Activated T-helper 1 cell treated with Interleukin-2 at 50 U/mL for 16 hours (primary cell): ENCODE data around the gene PIWIL4.
"Not testable (repeated sequence)": the region's sequence is repeated elsewhere in the genome, so short reads cannot be mapped to it uniquely, and the experiment has no call there.

Experiments used
- DNase-seq: peaks from one replicate; pipeline ENCODE4 v3.0.0-alpha.2; 2020; ENCODE audit warnings: low read depth

Gene PIWIL4

GRCh38 chr11:94638902-94639373 lies 71.8 kb downstream of the PIWIL4 start:
- DNase-seq: no peak

DNA sequence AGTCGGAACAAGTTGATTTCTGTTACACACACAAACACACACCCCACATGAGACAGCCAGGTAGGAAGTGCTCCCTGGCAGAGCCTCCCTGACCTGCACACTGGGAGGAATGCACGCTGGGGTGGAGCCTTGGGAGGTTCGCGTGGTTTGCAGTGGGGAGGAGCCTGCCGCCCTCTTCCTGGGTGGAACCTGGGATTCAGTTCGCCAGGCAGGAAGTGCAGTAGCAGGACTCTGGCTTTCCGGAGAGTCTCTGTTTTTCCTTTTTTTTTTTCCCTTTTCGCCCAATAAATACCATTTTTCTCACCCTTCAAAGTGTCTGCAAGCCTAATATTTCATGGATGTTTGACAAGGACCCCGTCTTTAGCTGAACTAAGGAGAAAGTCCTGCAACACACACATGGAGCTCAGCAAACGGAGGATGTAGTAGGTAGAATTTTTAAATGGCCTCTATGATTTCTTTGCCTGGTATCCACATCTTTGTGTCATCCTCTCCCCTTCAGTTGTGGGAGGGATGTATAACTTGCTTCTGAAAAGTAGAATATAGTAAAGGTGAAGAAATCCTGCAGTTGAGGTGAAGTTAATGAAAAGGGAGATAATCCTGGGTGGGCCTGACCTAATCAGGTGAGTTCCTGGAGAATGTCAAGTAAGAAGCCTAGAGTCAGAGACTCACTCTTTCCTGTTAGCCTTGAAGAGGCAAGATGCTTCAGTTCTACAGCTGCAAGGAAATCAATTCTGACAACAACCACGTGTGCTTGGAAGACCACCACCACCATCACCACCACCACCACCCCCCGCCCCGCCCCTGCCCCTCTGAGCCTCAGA lies 72.9 kb downstream of the PIWIL4 start:
- no peak for DNase-seq

DNA sequence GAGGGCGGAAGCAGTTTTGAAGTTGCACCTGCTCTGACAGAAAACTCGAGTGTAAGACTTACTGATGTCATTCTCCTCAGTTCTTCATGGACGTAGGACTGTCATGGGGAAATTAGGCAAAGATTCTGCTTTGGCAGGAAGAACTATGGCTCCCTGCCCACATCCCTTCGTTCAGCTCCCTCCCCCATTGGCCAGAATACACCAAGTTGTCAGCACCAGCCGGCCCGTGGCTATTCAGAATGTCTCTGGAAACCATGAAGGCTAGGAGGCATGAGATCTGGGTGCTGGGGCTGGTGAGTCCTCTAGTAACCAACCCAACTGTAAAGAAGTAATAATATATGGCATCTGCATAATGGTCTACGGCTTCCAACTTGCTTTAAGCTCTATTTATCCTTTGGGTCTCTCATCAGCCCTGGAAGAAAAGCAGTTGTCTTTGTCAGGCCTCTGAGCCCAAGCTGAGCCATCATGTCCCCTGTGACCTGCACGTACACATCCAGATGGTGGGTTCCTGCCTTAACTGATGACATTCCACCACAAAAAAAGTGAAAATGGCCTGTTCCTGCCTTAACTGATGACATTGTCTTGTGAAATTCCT lies 74.1 kb downstream of the PIWIL4 start:
- no peak for DNase-seq

GRCh38 chr11:94643186-94643585 lies 76.0 kb downstream of the PIWIL4 start:
- DNase-seq: not testable (repeated sequence)

- no peak for DNase-seq
Observed at GRCh38 chr11:94647926-94648325, 80.8 kb downstream of the PIWIL4 start.

GRCh38 chr11:94648789-94649188 lies 81.6 kb downstream of the PIWIL4 start:
- no peak for DNase-seq

GRCh38 chr11:94649254-94649653 lies 82.1 kb downstream of the PIWIL4 start:
- DNase-seq: no peak

DNA sequence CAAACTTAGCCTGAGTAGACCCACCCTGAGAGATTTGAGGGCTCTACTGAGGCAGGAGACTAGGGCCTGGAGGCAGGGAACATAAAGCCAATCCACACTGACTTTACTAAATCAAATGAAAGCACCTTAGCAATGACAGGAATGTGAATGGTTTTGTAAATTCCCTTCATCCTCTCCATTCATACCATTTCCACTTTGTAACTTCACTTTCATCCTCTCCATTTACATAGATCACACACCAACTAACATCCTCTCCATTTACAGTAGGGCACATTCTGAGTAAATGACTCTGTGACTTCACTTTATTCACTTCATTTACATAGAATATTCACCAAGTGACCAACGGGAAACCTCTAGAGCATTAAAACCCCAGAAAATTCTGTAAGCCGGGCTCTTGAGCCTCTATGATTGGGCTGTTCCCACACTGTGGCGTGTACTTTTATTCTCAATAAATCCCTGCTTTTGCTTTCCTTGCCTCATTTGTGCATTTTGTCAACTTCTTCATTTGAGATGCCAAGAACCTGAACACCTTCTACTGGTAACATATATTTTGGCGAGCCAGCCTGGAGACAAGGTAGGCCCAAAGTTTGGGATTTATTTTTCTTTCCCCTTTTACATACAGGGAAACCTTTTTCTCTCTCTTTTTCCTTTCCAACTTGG lies 82.9 kb downstream of the PIWIL4 start:
- DNase-seq: no peak

DNA sequence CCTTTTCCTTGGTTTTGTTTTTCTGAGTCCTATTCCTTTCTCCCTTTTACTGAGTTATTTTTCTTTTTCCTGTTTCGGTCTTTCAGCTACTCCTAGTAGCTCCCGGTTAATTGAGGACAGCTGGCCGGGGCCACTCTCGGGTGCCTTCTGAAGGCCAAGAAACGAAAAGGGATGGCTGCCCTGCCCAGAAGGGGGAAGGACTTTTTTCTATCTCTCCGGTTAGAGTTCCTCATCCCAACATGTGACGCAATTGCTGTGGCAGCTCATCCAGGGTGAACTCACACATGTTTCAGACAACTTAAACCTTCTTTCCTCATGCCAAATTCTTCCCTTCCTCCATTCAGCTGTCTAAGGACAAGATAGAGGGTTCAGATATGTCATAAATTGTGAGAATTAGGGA lies 83.6 kb downstream of the PIWIL4 start:
- DNase-seq: no peak

GRCh38 chr11:94652735-94653284 lies 85.6 kb downstream of the PIWIL4 start:
- DNase-seq: no peak

DNA sequence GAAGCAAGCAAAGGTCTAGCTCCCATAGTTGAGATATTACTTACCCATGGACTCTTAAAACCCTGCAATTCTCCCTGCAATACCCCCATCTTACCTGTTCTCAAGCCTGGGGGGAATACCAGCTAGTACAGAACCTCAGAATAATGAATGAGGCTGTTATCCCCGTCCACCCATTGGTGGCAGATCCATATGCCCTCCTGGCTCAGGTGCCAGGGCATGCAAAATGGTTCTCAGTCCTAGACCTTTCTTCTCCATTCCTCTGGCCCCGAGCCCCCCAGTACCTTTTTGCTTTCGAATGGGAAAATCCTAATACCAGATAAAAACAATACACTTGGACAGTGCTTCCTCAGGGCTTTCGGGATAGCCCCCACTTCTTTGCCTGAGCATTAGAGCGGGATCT lies 86.4 kb downstream of the PIWIL4 start:
- no peak for DNase-seq

DNA sequence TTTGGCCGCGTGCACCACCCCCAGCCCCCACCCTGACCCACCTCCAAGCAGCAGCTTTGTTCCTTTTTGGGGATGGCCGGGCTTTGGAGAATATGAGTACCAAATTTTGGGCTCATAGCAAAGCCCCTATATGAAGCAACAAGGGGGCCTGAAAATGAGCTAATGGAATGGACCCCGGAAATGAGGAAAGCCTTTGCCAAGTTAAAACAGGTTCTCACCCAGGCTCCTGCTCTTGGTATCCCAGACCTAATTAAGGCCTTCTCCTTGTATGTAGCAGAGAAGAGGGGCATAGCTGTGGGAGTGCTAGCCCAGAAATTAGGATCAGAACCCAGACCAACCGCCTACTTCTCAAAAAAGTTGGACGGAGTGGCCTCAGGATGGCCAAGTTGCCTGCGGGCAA lies 87.0 kb downstream of the PIWIL4 start:
- DNase-seq: no peak

GRCh38 chr11:94655291-94655690 lies 88.1 kb downstream of the PIWIL4 start:
- no peak for DNase-seq

DNA sequence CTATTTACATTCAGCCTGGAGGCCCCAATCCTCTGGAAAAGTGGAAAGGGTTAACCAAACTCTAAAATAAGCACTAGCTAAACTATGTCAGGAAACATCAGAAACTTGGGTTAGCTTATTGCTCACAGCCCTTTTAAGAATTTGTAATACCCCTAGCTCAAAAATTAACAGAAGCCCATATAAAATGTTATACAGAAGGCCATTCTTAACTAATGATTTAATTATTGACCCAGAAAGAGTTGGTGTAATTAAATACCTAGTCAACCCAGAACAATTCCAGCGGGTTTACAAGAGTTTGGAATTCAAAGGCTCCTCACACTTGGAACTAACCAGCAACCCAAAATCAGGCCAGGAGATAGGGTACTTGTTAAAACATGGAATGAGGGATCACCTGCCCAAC lies 88.8 kb downstream of the PIWIL4 start:
- DNase-seq: no peak

DNA sequence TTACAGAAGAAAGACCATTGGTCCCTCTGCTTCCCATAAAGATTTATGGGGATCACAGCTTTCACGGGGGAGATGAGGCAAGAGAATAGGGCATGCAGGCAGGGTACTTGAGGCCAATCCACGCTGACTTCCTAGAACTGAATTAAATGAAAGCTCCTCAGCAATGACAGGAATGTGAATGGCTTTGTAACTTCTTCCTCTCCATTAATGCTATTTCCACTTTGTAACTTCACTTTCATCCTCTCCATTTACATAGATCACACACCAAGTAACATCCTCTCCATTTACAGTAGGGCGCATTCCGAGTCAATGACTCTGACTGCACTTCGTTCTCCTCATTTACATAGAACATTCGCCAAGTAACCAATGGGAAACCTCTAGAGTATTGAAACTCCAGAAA lies 89.8 kb downstream of the PIWIL4 start:
- DNase-seq: no peak

- no peak for DNase-seq
Observed at GRCh38 chr11:94657629-94658028, 90.5 kb downstream of the PIWIL4 start.

DNA sequence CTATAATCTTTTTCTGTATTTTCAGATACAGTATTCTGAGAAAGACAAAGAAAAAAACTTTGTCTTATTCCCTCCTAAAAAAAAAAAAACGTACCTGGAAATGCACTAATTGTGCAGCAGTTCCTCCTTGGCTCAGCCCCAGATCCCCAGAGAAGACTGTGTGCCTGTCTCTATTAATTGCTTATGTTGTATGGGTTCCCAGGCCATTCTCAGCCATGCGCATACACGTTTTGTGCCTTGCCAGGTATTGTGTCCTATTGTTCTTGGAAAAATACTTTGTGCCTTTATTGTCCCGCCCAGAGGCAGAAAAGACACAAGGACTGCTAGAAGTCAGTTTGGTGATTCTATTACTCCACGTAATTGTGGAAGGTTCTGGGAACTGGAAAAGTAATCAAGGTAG lies 91.2 kb downstream of the PIWIL4 start:
- DNase-seq: no peak

DNA sequence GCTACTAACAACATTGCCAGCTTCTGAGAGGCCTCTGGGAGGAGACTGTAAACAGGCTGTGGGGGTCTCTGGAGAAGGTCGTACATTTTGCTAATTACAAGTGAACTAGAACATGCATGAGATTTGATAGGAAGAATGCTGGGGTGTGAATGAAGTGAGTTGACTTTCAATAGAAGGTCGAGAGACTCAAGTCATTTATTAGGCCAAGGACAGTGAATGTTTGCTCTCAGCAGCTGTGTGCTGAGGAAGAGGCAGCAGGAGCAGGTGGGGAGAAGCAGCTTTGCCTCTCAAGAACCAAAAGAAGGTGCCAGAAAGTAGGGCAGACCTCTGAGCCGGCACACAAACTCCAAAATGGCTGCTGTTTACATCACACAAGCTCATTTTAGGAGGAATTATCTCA lies 91.7 kb downstream of the PIWIL4 start:
- no peak for DNase-seq

DNA sequence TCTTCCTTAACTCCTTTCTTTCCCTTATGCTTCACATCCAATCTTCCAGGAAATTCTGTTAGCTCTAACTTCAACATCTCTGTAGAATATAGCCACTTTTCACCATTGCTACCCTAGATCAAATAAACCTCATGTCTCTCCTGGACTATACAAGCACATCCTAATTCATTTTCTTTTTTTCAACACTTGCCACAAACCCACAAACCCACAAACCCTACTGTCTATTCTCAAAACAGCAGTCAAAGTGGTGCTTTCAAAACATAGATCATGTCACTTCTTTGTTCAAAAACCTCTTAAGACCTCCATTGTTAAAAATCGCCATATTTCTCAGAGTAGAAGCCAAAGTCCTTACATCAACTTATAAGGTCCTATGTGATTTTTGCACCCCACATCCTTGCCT lies 94.3 kb downstream of the PIWIL4 start:
- no peak for DNase-seq

DNA sequence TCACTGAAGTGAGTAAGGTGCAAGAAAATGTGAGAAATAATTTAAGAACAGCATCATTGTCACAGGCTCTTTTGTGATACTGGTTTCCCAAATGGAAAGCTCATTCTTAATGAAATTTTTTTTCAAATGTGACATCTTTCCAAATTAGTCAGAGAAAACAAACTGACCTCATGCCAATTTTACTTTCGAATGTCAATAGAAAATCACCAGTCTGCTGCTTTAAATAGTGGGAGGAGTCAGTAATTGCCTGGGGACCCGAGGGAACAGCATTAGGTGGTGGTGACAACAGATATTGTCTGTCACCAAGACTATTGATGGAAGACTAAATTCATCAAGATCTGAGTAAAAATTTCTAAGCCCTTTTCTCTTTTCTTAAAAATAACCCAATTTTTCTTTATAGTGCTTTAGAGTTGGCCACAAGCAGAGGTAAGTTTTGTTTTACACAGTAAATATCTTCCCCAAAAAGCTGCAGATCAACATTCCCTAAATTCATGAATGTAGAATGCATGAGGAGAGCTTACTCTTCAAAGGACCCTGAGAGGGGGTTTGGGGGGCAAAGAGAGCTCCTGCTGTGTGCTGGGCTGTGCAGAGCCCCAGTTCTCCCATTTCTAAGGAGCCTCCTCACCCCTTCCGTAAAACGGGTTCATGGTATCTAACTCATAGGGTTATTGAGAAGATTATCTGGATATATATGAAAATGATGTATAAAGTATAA lies 95.1 kb downstream of the PIWIL4 start:
- DNase-seq: no peak

DNA sequence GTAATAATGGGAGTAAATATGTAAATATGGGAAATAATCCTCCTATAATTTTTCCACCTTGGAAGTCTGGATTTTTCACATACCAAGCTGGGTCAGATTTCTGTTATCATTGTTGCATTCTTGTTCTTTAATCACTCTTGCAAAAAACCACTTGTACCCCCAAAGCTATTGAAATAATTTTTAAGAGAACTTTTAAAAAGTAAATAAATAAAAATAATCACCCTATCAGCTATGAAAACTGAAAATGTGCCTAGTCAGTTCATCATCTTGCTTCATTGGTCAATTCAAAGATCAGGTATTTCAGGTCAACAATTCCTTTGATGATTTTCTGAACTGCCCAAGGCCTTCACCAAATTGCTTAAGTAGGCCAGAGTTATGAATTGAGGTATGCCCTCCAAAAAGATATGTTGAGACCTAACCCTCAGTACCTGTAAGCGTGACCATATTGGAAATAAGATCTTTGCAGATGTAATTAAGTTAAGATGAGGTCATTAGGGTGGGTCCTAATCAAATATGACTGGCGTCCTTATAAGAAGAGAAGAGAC lies 95.8 kb downstream of the PIWIL4 start:
- no peak for DNase-seq

GRCh38 chr11:94664346-94664745 lies 97.2 kb downstream of the PIWIL4 start:
- DNase-seq: no peak
